Activated T-cell treated with anti-CD3 and anti-CD28 coated beads for 48 hours (primary cell): ENCODE results near the gene VWA5B1.

Experiments used
- DNase-seq: peaks from one replicate; pipeline ENCODE4 v3.0.0-alpha.2; 2020; ENCODE audit warnings: low read depth

VWA5B1 gene

DNA sequence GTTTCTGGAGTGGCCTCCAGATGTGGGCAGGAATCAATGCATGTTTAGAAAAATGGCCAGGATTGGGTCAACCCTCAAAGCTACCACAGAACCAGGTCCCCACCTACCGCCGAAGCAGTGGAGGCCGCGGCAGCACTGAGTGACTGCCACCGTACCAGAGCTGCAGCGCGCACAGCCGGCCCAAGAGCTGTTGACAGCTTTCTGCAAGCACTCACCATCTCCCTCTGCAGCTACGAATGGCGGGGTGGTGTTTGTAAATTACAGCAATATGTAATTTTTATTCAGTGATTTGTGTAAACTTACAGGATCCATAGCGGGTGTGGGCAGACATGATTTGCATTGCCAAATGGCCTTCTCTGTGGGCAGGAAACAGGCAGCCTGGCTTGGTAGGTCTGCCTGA lies 98.9 kb downstream of the VWA5B1 start:
- DNase-seq = no peak

DNA sequence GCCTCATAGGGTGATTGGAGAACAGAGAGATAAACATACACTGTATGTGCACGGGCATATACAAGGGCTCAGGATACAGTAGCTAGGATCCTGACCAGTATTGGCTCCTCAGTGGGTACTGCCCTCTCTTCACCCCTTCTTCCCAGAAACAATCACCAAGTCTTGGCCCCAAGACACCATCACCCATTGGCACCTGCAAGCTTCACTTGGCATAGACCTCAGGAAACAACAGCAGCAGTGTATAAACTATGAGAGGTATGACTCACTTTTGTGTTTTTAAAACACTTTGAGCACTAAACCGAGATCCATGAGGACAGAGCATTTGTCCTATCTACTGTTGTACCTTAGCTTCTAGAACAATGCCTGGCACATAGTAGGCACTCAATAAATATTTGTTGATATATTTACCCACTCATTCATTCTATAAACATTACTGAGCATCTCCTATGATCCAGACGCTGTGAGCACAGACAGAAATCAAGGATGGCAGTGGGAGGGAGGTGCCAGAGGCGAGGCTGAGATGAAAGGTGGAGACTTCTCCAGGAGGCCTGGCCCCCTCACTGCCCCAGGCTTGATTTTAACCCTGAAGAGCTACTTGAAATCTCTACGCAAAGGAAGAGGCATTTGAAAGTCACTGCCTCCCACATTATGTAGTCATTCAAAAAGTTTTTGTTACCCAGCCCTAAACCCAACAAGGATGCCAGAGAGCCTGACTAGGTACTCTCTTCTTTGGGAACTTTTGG lies 100.1 kb downstream of the VWA5B1 start:
- no peak for DNase-seq

DNA sequence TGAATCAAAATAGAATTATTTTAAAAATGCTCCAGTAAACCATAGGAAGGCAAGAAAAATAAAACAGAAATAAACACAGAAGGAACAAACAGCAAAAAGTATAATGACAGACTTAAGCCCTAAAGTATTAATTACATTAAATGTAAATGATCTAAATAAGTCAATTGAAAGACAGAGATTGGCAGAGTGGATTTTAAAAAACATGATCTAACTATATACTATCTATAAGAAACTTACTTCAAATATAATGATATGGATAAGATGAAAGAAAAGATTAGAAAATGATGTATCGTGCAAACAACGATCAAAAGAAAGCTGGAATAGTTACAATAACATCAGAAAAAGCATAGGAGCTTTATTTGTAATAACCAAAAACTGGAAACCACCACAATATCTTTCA lies 104.6 kb downstream of the VWA5B1 start:
- no peak for DNase-seq

DNA sequence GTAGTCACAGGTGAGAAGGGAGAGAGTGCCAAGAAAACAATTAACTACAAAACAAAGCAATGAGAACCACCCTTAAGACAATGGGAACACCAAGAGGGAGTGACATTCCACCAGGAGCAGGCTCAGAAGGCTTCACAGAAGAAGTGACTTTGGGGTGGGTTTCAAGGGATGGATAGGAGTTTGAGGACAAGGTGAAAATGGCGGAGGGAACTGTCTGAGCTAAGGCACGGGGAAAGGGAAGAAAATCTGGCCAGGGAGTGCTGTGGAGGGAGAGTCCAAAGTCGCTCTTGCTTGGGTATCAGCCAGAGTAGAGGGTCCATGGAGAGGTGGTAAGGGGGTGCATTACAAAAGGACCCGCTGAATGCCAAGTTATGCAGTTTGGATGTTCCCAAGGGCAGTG lies 108.1 kb downstream of the VWA5B1 start:
- DNase-seq = no peak

DNA sequence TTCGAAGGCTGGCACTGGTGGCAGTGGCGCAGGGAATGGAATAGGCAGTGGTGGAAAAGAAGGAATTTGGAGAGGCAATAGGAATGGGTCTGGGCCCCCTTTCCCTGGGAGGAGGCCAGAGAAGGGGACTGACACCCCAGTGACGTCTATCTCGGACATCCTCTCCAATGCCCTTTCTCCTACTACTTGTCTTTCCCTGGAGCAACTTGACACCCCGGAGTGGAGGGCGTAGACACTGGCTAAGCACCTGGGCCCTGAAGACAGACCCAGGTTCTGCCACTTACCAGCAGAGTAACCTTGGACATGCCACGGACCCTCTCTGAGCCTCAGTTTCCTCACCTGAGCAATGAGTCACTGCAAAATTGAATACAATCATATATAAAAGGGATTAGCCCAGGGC lies 108.5 kb downstream of the VWA5B1 start:
- DNase-seq = no peak

DNA sequence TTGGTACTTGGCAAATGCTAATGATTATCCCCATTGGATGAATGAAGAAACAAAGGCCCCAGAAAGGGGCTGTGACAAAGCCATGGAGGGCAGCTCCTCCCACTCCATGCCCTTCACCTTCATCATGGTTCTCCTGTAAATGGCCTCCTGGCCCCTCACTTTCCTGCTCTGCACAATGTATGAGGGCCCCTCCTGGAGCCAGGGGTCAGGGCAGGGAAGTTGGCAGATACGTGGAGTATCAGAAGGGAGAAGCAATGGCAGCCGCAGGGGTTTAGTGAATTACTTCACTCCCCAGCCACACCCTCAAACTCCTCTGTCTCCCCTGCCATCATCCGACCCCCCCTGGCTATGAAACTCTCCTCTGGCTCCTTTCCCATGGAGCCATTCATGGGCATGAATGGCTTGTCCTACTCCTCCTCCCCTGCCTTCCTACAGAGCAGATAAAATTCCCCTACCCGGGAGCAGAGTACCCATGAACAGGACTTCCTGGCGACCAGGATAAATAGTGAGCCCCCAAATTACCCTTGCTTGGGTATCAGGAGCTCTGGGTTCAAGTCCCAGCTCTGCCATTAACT lies 109.0 kb downstream of the VWA5B1 start:
- DNase-seq = no peak

DNA sequence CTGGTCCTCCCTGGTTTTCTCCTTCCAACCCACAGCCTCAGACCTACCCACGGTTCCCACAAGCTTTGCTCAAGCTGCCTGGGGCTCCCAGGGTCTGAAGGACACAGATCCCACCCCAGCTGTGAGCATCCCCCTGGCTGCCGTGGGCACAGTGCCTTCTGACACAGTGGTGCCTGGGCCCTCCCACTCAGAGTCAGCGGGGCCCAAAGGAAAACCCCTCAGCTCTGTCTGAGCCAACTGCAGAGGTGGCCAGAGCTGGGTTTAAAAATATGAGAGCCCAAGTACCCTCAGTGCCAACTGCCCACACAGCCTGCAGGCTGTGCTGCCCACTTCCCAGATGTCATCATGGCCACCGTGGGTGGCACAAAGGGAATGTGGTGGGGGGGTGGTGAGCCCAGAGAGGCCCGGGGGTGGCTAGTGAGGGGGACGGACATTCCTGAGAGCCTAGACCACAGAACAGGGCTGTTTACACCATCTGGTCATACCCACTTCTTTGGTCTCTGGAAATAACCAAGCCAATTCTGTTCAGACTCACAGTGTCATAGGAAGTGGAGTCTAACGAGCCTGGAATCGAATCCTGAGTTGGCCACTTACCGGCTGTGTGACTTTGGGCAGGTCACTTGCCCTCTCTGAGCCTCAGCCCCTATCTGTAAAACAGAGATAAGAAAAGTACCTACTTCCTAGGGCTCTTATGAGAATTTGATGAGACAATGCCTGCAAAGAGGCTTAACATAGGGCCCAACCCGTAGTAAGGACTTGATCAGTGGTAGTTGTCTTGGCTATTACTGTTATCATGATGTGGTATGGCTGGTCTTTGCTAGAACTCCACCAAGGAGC lies 109.9 kb downstream of the VWA5B1 start:
- DNase-seq = no peak

DNA sequence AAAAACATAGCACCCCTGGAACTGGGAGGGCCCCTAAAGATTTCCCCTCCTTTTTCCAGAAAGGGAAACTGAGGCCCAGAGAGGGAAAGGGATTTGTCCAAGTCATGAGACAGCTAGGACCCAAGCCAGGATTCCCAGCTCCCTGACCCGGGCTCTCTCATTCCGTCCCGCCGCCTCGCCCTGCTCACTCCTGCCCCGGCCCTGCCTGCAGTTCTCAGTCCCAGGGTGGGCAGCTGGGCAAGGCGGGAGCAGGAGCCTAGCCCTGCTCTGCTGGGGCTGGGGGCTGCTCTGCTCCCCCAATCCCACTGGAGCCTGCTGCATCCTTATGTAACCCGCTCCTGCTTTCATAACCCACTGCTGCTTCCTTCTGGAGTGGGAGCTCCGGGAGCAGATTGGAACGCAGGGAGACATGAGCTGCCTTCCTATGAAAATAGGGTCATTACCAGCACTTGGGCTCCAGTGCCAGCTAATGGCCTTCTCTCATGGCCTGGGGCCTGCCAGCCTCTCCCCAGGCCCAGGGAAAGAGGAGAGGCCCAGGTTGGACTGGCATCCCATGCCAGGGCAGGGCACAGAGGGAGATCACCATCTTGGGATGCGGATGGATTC lies 110.8 kb downstream of the VWA5B1 start:
- no peak for DNase-seq

DNA sequence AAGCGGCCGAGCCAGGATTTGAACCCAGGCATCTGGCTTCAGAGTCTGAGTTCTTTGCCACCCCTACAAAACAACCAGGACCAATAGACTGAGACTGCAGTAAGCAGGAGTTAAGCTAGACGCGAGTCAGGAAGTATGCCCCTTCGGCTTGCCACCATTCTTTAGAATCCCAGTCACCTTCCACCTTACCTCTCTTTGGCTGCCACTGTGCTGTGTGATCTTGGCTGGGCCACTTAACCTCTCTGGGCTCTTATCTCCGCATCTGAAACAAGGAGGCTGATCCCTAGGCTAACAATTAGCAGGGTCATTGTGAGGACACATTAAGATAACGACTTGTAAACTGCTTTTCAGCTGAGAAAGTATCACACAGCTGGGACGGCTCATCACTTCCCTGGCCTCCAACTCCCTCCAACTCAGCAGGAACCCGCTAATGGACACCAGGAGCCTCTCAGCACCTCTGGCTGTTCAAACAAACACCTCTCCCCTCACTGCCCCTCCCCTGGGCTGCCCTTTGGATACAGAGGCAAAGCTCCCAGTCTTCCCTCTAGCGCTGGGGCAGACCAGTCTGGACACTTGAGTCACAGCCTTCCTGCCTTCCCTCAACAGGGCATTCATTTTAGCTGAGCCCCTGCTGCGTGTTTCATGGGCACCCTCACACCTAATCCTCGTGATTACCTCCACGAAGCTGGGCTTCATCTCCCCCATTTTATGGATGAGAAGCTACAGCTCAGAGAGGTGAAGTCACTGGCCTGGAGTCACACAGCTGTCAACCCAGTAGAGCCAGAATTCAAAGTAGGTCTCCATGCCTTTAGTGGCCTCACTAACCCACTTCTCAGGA lies 112.1 kb downstream of the VWA5B1 start:
- DNase-seq = no peak

DNA sequence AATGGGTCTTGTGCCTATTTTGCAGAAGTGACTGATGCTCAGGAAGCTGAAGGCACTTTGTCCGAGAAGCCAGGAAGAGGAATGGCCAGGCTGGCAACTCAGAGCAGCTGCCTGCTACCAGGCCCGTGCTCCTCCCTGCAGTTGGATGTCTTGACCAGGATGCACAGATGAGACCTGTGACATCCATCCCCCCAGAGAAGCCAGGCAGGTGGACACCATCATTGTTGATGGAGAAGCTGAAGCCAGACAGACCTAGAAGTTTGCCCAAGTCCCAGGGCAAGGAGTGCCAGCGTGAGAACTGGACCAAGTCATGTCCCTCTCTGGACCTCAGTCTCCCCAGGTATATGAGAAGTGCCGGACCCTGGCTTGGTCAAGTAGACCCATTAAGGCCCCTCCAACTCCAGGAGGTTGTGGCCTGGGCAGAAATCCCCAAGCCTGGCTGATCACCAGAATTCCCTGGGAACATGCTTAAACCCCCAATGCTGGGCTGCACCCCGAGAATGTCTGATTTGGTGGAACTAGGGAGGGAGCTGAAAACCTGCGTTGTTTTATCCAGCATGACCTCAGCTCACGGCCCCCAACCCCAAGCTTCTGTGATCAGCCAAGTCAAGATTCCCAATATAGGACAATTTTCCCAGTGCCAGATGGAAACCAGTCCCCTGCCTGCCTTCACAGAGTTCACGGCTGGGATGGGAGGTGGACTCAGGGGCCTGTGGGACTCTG lies 112.9 kb downstream of the VWA5B1 start:
- no peak for DNase-seq

DNA sequence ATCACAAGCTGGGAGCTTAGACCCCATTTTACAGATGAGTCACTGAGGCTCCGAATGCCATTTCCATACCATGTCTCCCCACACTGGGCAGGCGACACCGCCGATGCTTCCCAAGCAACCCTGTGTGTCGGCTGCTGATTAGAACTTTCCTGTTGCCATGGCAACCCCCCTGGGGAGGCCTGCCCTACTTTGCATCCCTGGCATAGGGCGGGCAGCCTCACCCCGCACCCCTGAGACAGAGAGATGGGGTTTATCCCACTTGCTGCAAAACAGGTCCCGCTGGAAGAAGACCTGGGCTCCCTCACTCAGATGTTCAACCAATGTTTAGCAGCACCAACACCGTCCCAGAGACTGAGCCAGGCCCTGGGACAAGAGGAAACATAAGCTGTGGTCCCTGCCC lies 113.8 kb downstream of the VWA5B1 start:
- DNase-seq = no peak
